Cardiac muscle cell (in vitro differentiated cells and primary cell): ENCODE measurements around the gene NPTX2. TPM values are rescaled to one million over a fixed set of nuclear protein-coding genes. Genes with fewer than 3 reads are reported as not detected.

Experiments
- DNase-seq, 2 donors: peaks; one replicate each; pipeline versions ENCODE4 v3.0.0 to v3.0.0-alpha.2; 2010 to 2017; ENCODE audit warnings: low read depth in 1 of 2, low spot score in 1 of 2
- H3K27ac ChIP-seq: fragments of 200-600 bp; sonication (generic); 2 replicates; pipeline ENCODE4 v1.5.1; 2016
- H3K27me3 ChIP-seq: fragments of 200-600 bp; sonication (generic); 2 replicates; pipeline ENCODE4 v1.6.0; 2016; ENCODE audit warnings: control low read depth
- H3K36me3 ChIP-seq: fragments of 200-600 bp; sonication (generic); 2 replicates; pipeline ENCODE4 v1.5.1; 2016; ENCODE audit warnings: control low read depth
- H3K4me1 ChIP-seq: fragments of 200-600 bp; sonication (generic); 2 replicates; pipeline ENCODE4 v1.8.1; 2017; ENCODE audit warnings: low read depth, mild to moderate bottlenecking, mixed run types
- H3K4me3 ChIP-seq: fragments of 200-600 bp; sonication (generic); 2 replicates; pipeline ENCODE4 v1.5.1; 2016; ENCODE audit warnings: mild to moderate bottlenecking
- H3K9me3 ChIP-seq: fragments of 200-600 bp; sonication (generic); 2 replicates; pipeline ENCODE4 v1.5.1; 2017; ENCODE audit warnings: low read depth, mild to moderate bottlenecking, control low read depth
- polyA plus RNA-seq: library from polyadenylated mRNA; unstranded; fragments of >200 nt; fragmentation: Nextera tagmentation; extraction: Ambion mirVana; gene quantifications from 2 replicates; pipeline ENCODE4 v1.2.1, GENCODE V29; 2016
- total RNA-seq: library from RNA; depleted of rRNA; stranded (reverse); fragments of >200 nt; gene quantifications from 2 replicates; pipeline ENCODE4 v1.2.3, GENCODE V29; 2016
- TF ChIP-seq, protein P1 (sequence below): IDR thresholded peaks from 2 replicates; pipeline ENCODE4 v1.5.1; 2012; ENCODE audit warnings: low read depth, mild to moderate bottlenecking, low read length

Gene NPTX2
- total and polyA plus RNA-seq, 2 experiments from 2014 or later: not detected

DNA sequence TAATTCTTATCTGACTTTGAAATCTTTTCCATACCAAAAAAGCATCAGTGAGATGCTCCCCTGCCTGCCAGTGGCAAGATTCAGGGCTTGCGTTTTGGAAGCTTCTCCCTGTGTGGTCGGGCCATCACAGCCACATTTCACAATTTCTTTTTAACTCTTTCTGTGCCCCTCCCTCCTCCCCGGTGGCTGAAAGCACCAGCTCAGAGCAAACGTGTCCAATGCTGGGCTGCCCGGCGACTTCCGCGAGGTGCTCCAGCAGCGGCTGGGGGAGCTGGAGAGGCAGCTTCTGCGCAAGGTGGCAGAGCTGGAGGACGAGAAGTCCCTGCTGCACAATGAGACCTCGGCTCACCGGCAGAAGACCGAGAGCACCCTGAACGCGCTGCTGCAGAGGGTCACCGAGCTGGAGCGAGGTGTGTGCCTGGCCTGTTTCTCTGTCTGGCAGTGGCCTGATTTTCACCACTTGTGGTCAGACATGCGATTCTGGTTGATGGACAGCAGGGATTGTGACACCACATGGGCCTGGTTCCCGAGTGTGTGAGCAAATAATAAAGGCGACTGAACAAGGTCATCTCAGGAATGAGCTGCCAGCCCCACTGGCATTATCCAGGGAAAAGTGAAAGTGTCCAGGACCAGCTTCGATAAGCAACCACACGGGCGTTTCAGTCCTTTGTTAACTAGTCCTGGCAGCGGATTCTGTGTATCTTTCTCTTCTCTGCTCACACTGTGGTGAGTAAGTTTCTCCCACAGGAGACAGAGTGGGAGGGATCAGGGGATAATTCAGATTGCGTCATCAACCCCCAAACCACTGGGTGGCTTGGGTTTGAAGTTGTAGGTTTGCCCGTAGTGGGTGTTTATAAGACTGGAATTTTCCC, 2.6 kb downstream of the NPTX2 start:
- TF ChIP-seq, protein P1, sequence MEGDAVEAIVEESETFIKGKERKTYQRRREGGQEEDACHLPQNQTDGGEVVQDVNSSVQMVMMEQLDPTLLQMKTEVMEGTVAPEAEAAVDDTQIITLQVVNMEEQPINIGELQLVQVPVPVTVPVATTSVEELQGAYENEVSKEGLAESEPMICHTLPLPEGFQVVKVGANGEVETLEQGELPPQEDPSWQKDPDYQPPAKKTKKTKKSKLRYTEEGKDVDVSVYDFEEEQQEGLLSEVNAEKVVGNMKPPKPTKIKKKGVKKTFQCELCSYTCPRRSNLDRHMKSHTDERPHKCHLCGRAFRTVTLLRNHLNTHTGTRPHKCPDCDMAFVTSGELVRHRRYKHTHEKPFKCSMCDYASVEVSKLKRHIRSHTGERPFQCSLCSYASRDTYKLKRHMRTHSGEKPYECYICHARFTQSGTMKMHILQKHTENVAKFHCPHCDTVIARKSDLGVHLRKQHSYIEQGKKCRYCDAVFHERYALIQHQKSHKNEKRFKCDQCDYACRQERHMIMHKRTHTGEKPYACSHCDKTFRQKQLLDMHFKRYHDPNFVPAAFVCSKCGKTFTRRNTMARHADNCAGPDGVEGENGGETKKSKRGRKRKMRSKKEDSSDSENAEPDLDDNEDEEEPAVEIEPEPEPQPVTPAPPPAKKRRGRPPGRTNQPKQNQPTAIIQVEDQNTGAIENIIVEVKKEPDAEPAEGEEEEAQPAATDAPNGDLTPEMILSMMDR: no peak
- Histone ChIP-seq H3K9me3 (no peaks in the 10 kb centered on the region), H3K36me3 (no peaks in the 10 kb centered on the region), H3K27me3 (peaks cover 75% of the 10 kb centered on the region), H3K4me3 (no peak overlapping the region), H3K4me1 (no peaks in the 10 kb centered on the region), H3K27ac (no peak overlapping the region)
- peak in 1 of 2 donors; percentile 75 for DNase-seq

DNA sequence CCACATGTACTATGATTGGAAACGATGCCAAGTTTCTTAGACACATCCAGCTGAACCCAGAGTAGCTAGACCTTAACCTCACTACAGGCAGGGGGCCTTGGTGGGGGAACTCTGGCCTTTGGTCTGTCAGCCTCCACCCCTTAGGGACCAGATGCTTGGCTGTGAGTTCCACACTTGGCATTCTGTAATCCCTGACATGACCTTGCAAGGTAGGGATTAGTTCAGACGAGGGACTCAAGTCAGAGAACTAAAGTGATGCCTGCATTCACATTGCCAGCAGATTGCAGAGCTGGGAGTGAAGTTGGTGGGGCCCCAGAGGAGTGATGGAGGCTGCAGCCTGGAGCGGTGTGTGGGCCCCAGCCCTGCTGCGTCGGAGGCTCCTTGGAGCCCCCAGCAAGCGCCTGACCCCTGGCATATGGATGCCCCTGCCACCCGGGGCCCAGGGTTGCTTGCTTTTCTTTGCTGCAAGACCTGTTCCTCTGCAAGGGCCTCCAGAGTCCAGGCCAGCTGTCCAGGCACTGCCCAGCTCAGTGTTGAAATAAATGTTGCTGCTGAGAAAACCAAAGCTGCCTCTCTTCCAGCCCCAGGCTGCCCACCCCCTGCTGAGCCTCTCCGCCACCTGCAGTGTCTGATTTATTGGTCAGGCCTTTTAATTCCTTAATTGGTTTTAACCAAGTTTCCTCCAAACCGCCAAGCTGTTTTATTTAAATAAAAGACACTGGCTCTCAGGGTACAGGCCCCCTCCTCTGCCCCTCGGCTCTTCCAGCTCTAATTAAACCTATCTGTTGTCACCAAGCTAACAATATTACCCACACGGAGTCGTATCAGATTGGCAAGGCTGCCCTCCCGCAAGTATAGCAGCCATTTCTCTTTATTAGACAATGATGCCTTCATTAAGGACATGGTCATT, 4.7 kb downstream of the NPTX2 start:
- TF ChIP-seq, protein P1: no peak
- H3K4me1 ChIP-seq: no peaks in the 10 kb centered on the region
- H3K4me3 ChIP-seq: no peak overlapping the region
- peaks cover 53% of the 10 kb centered on the region for H3K27me3 ChIP-seq
- H3K27ac ChIP-seq: no peak overlapping the region
- H3K9me3 ChIP-seq: no peaks in the 10 kb centered on the region
- no peaks in the 10 kb centered on the region for H3K36me3 ChIP-seq
- DNase-seq: no peak

DNA sequence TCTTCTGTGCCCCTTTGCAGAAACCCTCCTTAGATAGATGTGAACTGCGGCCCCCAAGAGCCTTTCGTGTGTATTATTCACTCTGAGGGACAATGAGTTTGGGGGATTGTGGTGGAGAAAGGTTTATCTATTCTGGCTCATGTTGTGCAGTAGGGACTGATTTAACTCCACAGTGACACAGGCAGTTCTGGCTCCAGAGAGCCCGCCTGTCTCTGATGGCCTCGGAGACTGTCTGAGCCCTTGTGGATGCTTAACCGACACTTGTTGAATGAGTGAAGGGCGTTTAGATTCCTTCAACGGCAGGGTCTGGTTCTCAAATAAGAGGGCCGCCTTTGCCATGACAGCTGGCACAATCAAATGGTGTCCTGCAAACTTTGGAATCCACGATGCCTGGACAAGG, 5.8 kb downstream of the NPTX2 start:
- H3K4me3 ChIP-seq: no peak overlapping the region
- H3K4me1 ChIP-seq: no peaks in the 10 kb centered on the region
- no peak overlapping the region for H3K27ac ChIP-seq
- no peaks in the 10 kb centered on the region for H3K9me3 ChIP-seq
- H3K36me3 ChIP-seq: no peaks in the 10 kb centered on the region
- peaks cover 42% of the 10 kb centered on the region for H3K27me3 ChIP-seq
- TF ChIP-seq, protein P1: no peak
- no peak for DNase-seq

DNA sequence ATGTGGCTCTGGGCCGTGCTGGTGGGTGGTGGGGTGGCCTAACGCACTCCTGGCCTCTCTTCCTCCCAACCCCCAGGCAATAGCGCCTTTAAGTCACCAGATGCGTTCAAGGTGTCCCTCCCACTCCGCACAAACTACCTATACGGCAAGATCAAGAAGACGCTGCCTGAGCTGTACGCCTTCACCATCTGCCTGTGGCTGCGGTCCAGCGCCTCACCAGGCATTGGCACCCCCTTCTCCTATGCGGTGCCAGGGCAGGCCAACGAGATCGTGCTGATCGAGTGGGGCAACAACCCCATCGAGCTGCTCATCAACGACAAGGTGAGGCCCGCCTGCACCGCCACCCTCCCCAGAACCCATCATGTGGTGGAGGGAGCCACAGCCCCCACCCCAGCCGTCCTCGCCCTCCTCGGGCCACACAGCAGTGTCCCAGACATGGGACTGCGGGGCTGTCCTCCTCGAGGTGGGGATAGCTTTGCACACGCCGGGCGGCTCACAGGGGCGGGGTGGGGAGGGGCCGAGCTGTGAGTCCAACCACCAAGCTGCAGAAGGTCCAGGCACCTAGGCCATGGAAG, 7.8 kb downstream of the NPTX2 start:
- H3K27me3 ChIP-seq: peaks cover 22% of the 10 kb centered on the region
- H3K4me3 ChIP-seq: no peak overlapping the region
- TF ChIP-seq, protein P1: no peak
- H3K9me3 ChIP-seq: no peaks in the 10 kb centered on the region
- DNase-seq: no peak
- H3K36me3 ChIP-seq: no peaks in the 10 kb centered on the region
- H3K27ac ChIP-seq: no peak overlapping the region
- H3K4me1 ChIP-seq: no peaks in the 10 kb centered on the region
